Peyer's patch (tissue), 4 donors: ENCODE data around the gene PEF1. TPM values are rescaled to one million over a fixed set of nuclear protein-coding genes. Genes with fewer than 3 reads are reported as not detected.
A peak's percentile ranks its signal among the peaks of the same experiment; 100 is the strongest.

Source experiments
- DNase-seq, 3 donors: peaks; one replicate each; pipeline ENCODE4 v3.0.0-alpha.2; 2017 to 2019
- H3K27ac ChIP-seq, 4 donors: fragments of 200-600 bp; sonication (generic); one replicate each; pipeline ENCODE4 v1.5.1; 2016 to 2019
- H3K27me3 ChIP-seq, 2 donors: fragments of 200-600 bp; sonication (generic); one replicate each; pipeline ENCODE4 v1.5.1; 2019
- H3K36me3 ChIP-seq, 3 donors: fragments of 200-600 bp; sonication (generic); one replicate each; pipeline ENCODE4 v1.5.1; 2016 to 2019
- H3K4me1 ChIP-seq, 4 donors: fragments of 200-600 bp; sonication (generic); one replicate each; pipeline ENCODE4 v1.5.1; 2016 to 2019
- H3K4me3 ChIP-seq, 4 donors: fragments of 200-600 bp; sonication (generic); 1 replicate in 3 of 4; 2 replicates in 1 of 4; pipeline ENCODE4 v1.5.1; 2016 to 2019; ENCODE audit warnings: mild to moderate bottlenecking in 1 of 4
- H3K9me3 ChIP-seq, 4 donors: fragments of 200-600 bp; sonication (generic); one replicate each; pipeline ENCODE4 v1.5.1; 2016 to 2019; ENCODE audit warnings: mild to moderate bottlenecking in 1 of 4
- CTCF ChIP-seq, 6 experiments: fragments of 450-650 bp in 4 of 6; fragments of 200-600 bp in 2 of 6; sonication (generic) in 1 of 6; IDR thresholded peaks; one replicate each; pipeline ENCODE4 v1.5.1; 2017 to 2019; ENCODE audit warnings: antibody characterized with exemption in 6 of 6, mild to moderate bottlenecking in 3 of 6, moderate library complexity in 1 of 6
- POLR2A ChIP-seq, 2 donors: fragments of 450-650 bp; IDR thresholded peaks; one replicate each; pipeline ENCODE4 v1.5.1; 2017; ENCODE audit warnings: antibody characterized with exemption in 2 of 2, mild to moderate bottlenecking in 2 of 2, moderate library complexity in 2 of 2
- total RNA-seq, 4 donors: library from RNA; depleted of rRNA; stranded (reverse); fragments of >200 nt; gene quantifications; one replicate each; pipeline ENCODE4 v1.1.0, GENCODE V29; 2016

The PEF1 gene
- total RNA-seq, 4 donors from 2014 or later: 49.5 to 116 (median 59.8) TPM

GRCh38 chr1:31639543-31639942, 5.1 kb downstream of the PEF1 start:
- no peak overlapping the region for H3K4me3 ChIP-seq
- TF ChIP-seq CTCF (IDR thresholded peaks at IDR 0.05): no peak
- TF ChIP-seq POLR2A (IDR thresholded peaks at IDR 0.05): no peak
- peaks cover 0 to 8% (median 0%) of the 10 kb centered on the region in 3 donors for H3K36me3 ChIP-seq
- H3K27ac ChIP-seq: no peak overlapping the region
- H3K4me1 ChIP-seq: peaks cover 0 to 65% (median 14%) of the 10 kb centered on the region in 4 donors
- H3K27me3 ChIP-seq: no peaks in the 10 kb centered on the region
- H3K9me3 ChIP-seq: no peaks in the 10 kb centered on the region
- DNase-seq: no peak

GRCh38 chr1:31637915-31638673, 6.6 kb downstream of the PEF1 start:
- Histone ChIP-seq H3K9me3 (no peaks in the 10 kb centered on the region), H3K36me3 (peaks cover 0 to 16% (median 0%) of the 10 kb centered on the region in 3 donors), H3K27me3 (no peaks in the 10 kb centered on the region), H3K4me1 (peaks cover 0 to 56% (median 9%) of the 10 kb centered on the region in 4 donors), H3K4me3 (no peak overlapping the region), H3K27ac (peak overlapping the region in 2 of 4 donors; percentile 22 to 70)
- TF ChIP-seq POLR2A (IDR thresholded peaks at IDR 0.05): no peak
- peak in 2 of 3 donors; percentile 53 to 67 for DNase-seq

DNA sequence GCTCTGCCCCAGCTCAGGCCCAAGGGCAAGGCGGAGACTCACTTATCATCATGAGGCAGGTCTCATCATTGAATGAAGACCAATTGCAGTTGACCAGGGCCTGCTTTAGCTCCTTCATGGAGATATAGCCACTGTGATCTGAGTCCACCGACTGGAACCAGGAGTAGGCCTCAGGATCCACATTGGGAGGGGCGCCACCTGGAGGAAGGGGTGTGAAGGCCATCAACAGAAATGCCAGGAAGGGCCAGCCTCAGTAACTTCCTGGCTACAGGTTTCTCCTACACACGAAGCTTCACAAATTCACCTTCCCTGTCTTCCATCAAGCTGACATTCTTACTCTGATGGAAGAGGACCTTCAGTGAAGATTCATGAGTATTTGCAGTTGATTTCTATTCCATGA, 11.6 kb downstream of the PEF1 start:
- no peak overlapping the region for H3K27ac ChIP-seq
- H3K36me3 ChIP-seq: peaks cover 0 to 66% (median 3%) of the 10 kb centered on the region in 3 donors
- H3K27me3 ChIP-seq: no peaks in the 10 kb centered on the region
- H3K4me1 ChIP-seq: peaks cover 0 to 29% (median under 1%) of the 10 kb centered on the region in 4 donors
- TF ChIP-seq CTCF (IDR thresholded peaks at IDR 0.05): peak in 4 of 6 experiments; percentile 24 to 41 (median 30)
- TF ChIP-seq POLR2A (IDR thresholded peaks at IDR 0.05): no peak
- peak in 1 of 3 donors; percentile 57 for DNase-seq
- H3K9me3 ChIP-seq: no peaks in the 10 kb centered on the region
- no peak overlapping the region for H3K4me3 ChIP-seq

- H3K36me3 ChIP-seq: peaks cover 0 to 71% (median 3%) of the 10 kb centered on the region in 3 donors
- H3K4me3 ChIP-seq: no peak overlapping the region
- peaks cover 0 to 30% (median 0%) of the 10 kb centered on the region in 4 donors for H3K4me1 ChIP-seq
- no peak for DNase-seq
- no peak overlapping the region for H3K27ac ChIP-seq
- no peak for TF ChIP-seq POLR2A (IDR thresholded peaks at IDR 0.05)
- TF ChIP-seq CTCF (IDR thresholded peaks at IDR 0.05): no peak
- no peaks in the 10 kb centered on the region for H3K9me3 ChIP-seq
- H3K27me3 ChIP-seq: no peaks in the 10 kb centered on the region
Measured at GRCh38 chr1:31632649-31633048, 12.0 kb downstream of the PEF1 start.

- no peak overlapping the region for H3K27ac ChIP-seq
- no peak for DNase-seq
- peaks cover 0 to 60% (median 3%) of the 10 kb centered on the region in 3 donors for H3K36me3 ChIP-seq
- H3K9me3 ChIP-seq: no peaks in the 10 kb centered on the region
- no peak for TF ChIP-seq POLR2A (IDR thresholded peaks at IDR 0.05)
- TF ChIP-seq CTCF (IDR thresholded peaks at IDR 0.05): no peak
- H3K27me3 ChIP-seq: no peaks in the 10 kb centered on the region
- H3K4me3 ChIP-seq: no peak overlapping the region
- peaks cover 0 to 14% (median 0%) of the 10 kb centered on the region in 4 donors for H3K4me1 ChIP-seq
Measured at GRCh38 chr1:31628931-31629556, 15.6 kb downstream of the PEF1 start.
